ENCODE measurements around the gene RNF112.

Gene RNF112

GRCh38 chr17:19369846-19370492, 41.1 kb upstream of the RNF112 start:
- H3K4ac ChIP-seq (ENCODE audit: low read depth, low read length), result no peak overlapping the region
- H2BK12ac ChIP-seq (ENCODE audit: low read length), result no peak overlapping the region
- no peak overlapping the region for H3K27ac ChIP-seq (ENCODE audit: low read depth, low read length)
- DNase-seq, result no peak
- no peak overlapping the region for H3K4me3 ChIP-seq (ENCODE audit: low read depth, low read length)
- no peak overlapping the region for H4K12ac ChIP-seq (ENCODE audit: low read depth, low read length)
- H3K14ac ChIP-seq (ENCODE audit: low read length), result no peak overlapping the region
- H3K4me1 ChIP-seq (ENCODE audit: control insufficient read depth in 1 of 2, insufficient read depth in 2 of 2, low read length in 2 of 2), result peaks cover 0 to 6% of the 10 kb centered on the region in 2 experiments
- no peak overlapping the region for H2AFZ ChIP-seq (ENCODE audit: insufficient read depth, low read length, poor library complexity)
- no peaks in the 10 kb centered on the region for H3K36me3 ChIP-seq (ENCODE audit: control insufficient read depth in 1 of 2, insufficient read depth in 2 of 2, low read length in 2 of 2)
- H3K9ac ChIP-seq (ENCODE audit: low read length), result no peak overlapping the region
- no peak overlapping the region for H3K18ac ChIP-seq (ENCODE audit: low read length)
- no peak overlapping the region for H4K8ac ChIP-seq (ENCODE audit: low read depth, low read length)
- H3K27me3 ChIP-seq (ENCODE audit: insufficient read depth, low read length), result no peaks in the 10 kb centered on the region
- no peak overlapping the region for H3K23ac ChIP-seq (ENCODE audit: low read length)
- H3K79me2 ChIP-seq (ENCODE audit: control insufficient read depth, insufficient read depth, low read length, poor library complexity), result no peaks in the 10 kb centered on the region
- H2BK120ac ChIP-seq (ENCODE audit: insufficient read depth, low read length, poor library complexity), result no peak overlapping the region
- H3K9me3 ChIP-seq (ENCODE audit: insufficient read depth, low read depth, low read length), result peaks cover 4% of the 10 kb centered on the region
- no CpG with 5 or more reads among the region's 12 CpGs for WGBS (ENCODE audit: extremely low coverage, insufficient coverage, insufficient read length)
- H2AK5ac ChIP-seq (ENCODE audit: low read length), result no peak overlapping the region
- H4K91ac ChIP-seq (ENCODE audit: low read depth, low read length), result no peak overlapping the region
- H2BK5ac ChIP-seq (ENCODE audit: low read depth, low read length, poor library complexity), result no peak overlapping the region
- no peaks in the 10 kb centered on the region for H3K79me1 ChIP-seq (ENCODE audit: low read length)
- H3K4me2 ChIP-seq (ENCODE audit: low read length), result no peak overlapping the region

- H4K12ac ChIP-seq (ENCODE audit: low read depth, low read length), result no peak overlapping the region
- H3K9ac ChIP-seq (ENCODE audit: low read length), result no peak overlapping the region
- no peaks in the 10 kb centered on the region for H3K36me3 ChIP-seq (ENCODE audit: control insufficient read depth in 1 of 2, insufficient read depth in 2 of 2, low read length in 2 of 2)
- H3K14ac ChIP-seq (ENCODE audit: low read length), result no peak overlapping the region
- H2AFZ ChIP-seq (ENCODE audit: insufficient read depth, low read length, poor library complexity), result no peak overlapping the region
- no peak for DNase-seq
- H3K27me3 ChIP-seq (ENCODE audit: insufficient read depth, low read length), result no peaks in the 10 kb centered on the region
- no CpG with 5 or more reads among the region's 7 CpGs for WGBS (ENCODE audit: extremely low coverage, insufficient coverage, insufficient read length)
- no peak overlapping the region for H3K4me2 ChIP-seq (ENCODE audit: low read length)
- no peak overlapping the region for H3K4ac ChIP-seq (ENCODE audit: low read depth, low read length)
- H3K18ac ChIP-seq (ENCODE audit: low read length), result no peak overlapping the region
- H3K79me1 ChIP-seq (ENCODE audit: low read length), result no peaks in the 10 kb centered on the region
- H2BK12ac ChIP-seq (ENCODE audit: low read length), result no peak overlapping the region
- H3K79me2 ChIP-seq (ENCODE audit: control insufficient read depth, insufficient read depth, low read length, poor library complexity), result no peaks in the 10 kb centered on the region
- no peak overlapping the region for H3K4me3 ChIP-seq (ENCODE audit: low read depth, low read length)
- H4K8ac ChIP-seq (ENCODE audit: low read depth, low read length), result no peak overlapping the region
- H4K91ac ChIP-seq (ENCODE audit: low read depth, low read length), result no peak overlapping the region
- no peak overlapping the region for H2BK120ac ChIP-seq (ENCODE audit: insufficient read depth, low read length, poor library complexity)
- peaks cover 4% of the 10 kb centered on the region for H3K9me3 ChIP-seq (ENCODE audit: insufficient read depth, low read depth, low read length)
- no peak overlapping the region for H2BK5ac ChIP-seq (ENCODE audit: low read depth, low read length, poor library complexity)
- H3K4me1 ChIP-seq (ENCODE audit: control insufficient read depth in 1 of 2, insufficient read depth in 2 of 2, low read length in 2 of 2), result peaks cover 0 to 6% of the 10 kb centered on the region in 2 experiments
- no peak overlapping the region for H3K27ac ChIP-seq (ENCODE audit: low read depth, low read length)
- no peak overlapping the region for H3K23ac ChIP-seq (ENCODE audit: low read length)
- no peak overlapping the region for H2AK5ac ChIP-seq (ENCODE audit: low read length)
Measured at GRCh38 chr17:19370493-19370960, 40.5 kb upstream of the RNF112 start.

GRCh38 chr17:19371259-19372010, 39.6 kb upstream of the RNF112 start:
- H4K12ac ChIP-seq (ENCODE audit: low read depth, low read length), result no peak overlapping the region
- no peaks in the 10 kb centered on the region for H3K36me3 ChIP-seq (ENCODE audit: control insufficient read depth in 1 of 2, insufficient read depth in 2 of 2, low read length in 2 of 2)
- no peak overlapping the region for H3K27ac ChIP-seq (ENCODE audit: low read depth, low read length)
- H3K9ac ChIP-seq (ENCODE audit: low read length), result no peak overlapping the region
- no peak overlapping the region for H2BK120ac ChIP-seq (ENCODE audit: insufficient read depth, low read length, poor library complexity)
- no peak overlapping the region for H4K8ac ChIP-seq (ENCODE audit: low read depth, low read length)
- H3K18ac ChIP-seq (ENCODE audit: low read length), result no peak overlapping the region
- no peak for DNase-seq
- H2BK12ac ChIP-seq (ENCODE audit: low read length), result no peak overlapping the region
- H2AFZ ChIP-seq (ENCODE audit: insufficient read depth, low read length, poor library complexity), result no peak overlapping the region
- H3K4me3 ChIP-seq (ENCODE audit: low read depth, low read length), result no peak overlapping the region
- no peak overlapping the region for H2AK5ac ChIP-seq (ENCODE audit: low read length)
- peaks cover 0 to 6% of the 10 kb centered on the region in 2 experiments for H3K4me1 ChIP-seq (ENCODE audit: control insufficient read depth in 1 of 2, insufficient read depth in 2 of 2, low read length in 2 of 2)
- H3K23ac ChIP-seq (ENCODE audit: low read length), result no peak overlapping the region
- no peak overlapping the region for H3K4ac ChIP-seq (ENCODE audit: low read depth, low read length)
- H3K14ac ChIP-seq (ENCODE audit: low read length), result no peak overlapping the region
- H3K79me2 ChIP-seq (ENCODE audit: control insufficient read depth, insufficient read depth, low read length, poor library complexity), result no peaks in the 10 kb centered on the region
- H3K27me3 ChIP-seq (ENCODE audit: insufficient read depth, low read length), result no peaks in the 10 kb centered on the region
- H2BK5ac ChIP-seq (ENCODE audit: low read depth, low read length, poor library complexity), result no peak overlapping the region
- WGBS (ENCODE audit: extremely low coverage, insufficient coverage, insufficient read length), result no CpG with 5 or more reads among the region's 7 CpGs
- H3K9me3 ChIP-seq (ENCODE audit: insufficient read depth, low read depth, low read length), result peaks cover 4% of the 10 kb centered on the region
- H4K91ac ChIP-seq (ENCODE audit: low read depth, low read length), result no peak overlapping the region
- no peak overlapping the region for H3K4me2 ChIP-seq (ENCODE audit: low read length)
- no peaks in the 10 kb centered on the region for H3K79me1 ChIP-seq (ENCODE audit: low read length)

GRCh38 chr17:19372011-19372370, 39.0 kb upstream of the RNF112 start:
- no peak overlapping the region for H3K4ac ChIP-seq (ENCODE audit: low read depth, low read length)
- no peaks in the 10 kb centered on the region for H3K36me3 ChIP-seq (ENCODE audit: control insufficient read depth in 1 of 2, insufficient read depth in 2 of 2, low read length in 2 of 2)
- H3K4me3 ChIP-seq (ENCODE audit: low read depth, low read length), result no peak overlapping the region
- no peak overlapping the region for H3K23ac ChIP-seq (ENCODE audit: low read length)
- no peaks in the 10 kb centered on the region for H3K79me1 ChIP-seq (ENCODE audit: low read length)
- H3K18ac ChIP-seq (ENCODE audit: low read length), result no peak overlapping the region
- H3K9me3 ChIP-seq (ENCODE audit: insufficient read depth, low read depth, low read length), result peaks cover 4% of the 10 kb centered on the region
- no peak overlapping the region for H4K91ac ChIP-seq (ENCODE audit: low read depth, low read length)
- H3K4me2 ChIP-seq (ENCODE audit: low read length), result no peak overlapping the region
- no peak overlapping the region for H2BK12ac ChIP-seq (ENCODE audit: low read length)
- no peak overlapping the region for H4K12ac ChIP-seq (ENCODE audit: low read depth, low read length)
- H3K4me1 ChIP-seq (ENCODE audit: control insufficient read depth in 1 of 2, insufficient read depth in 2 of 2, low read length in 2 of 2), result peaks cover 0 to 6% of the 10 kb centered on the region in 2 experiments
- WGBS (ENCODE audit: extremely low coverage, insufficient coverage, insufficient read length), result no CpG with 5 or more reads among the region's 9 CpGs
- no peak overlapping the region for H4K8ac ChIP-seq (ENCODE audit: low read depth, low read length)
- no peak overlapping the region for H3K14ac ChIP-seq (ENCODE audit: low read length)
- no peak overlapping the region for H3K27ac ChIP-seq (ENCODE audit: low read depth, low read length)
- no peaks in the 10 kb centered on the region for H3K79me2 ChIP-seq (ENCODE audit: control insufficient read depth, insufficient read depth, low read length, poor library complexity)
- no peak overlapping the region for H3K9ac ChIP-seq (ENCODE audit: low read length)
- H2BK120ac ChIP-seq (ENCODE audit: insufficient read depth, low read length, poor library complexity), result no peak overlapping the region
- DNase-seq, result no peak
- H3K27me3 ChIP-seq (ENCODE audit: insufficient read depth, low read length), result no peaks in the 10 kb centered on the region
- no peak overlapping the region for H2BK5ac ChIP-seq (ENCODE audit: low read depth, low read length, poor library complexity)
- no peak overlapping the region for H2AFZ ChIP-seq (ENCODE audit: insufficient read depth, low read length, poor library complexity)
- no peak overlapping the region for H2AK5ac ChIP-seq (ENCODE audit: low read length)
